K562 (cell line): ENCODE measurements around the gene ZNF200.

Experiments used
- ATF6 ChIP-seq: sonication (generic); formaldehyde crosslinking; IDR thresholded peaks from 2 replicates; pipeline ENCODE4 v1.4.0; 2020; ENCODE audit warnings: mild to moderate bottlenecking, missing genetic modification reagents
- FOSL1 ChIP-seq: fragments of 200-800 bp; sonication (Bioruptor generic); conservative IDR thresholded peaks from 2 replicates; pipeline ENCODE4 v1.6.1; 2016; ENCODE audit warnings: missing genetic modification characterization, missing compliant biosample characterization
- KDM1A ChIP-seq, 2 experiments: fragments of 450-650 bp; IDR thresholded peaks; 2 replicates each; pipeline ENCODE4 v1.6.1; 2016; ENCODE audit warnings: mild to moderate bottlenecking in 2 of 2
- MIER1 ChIP-seq: fragments of 450-650 bp; IDR thresholded peaks from 2 replicates; pipeline ENCODE4 v1.6.1; 2016; ENCODE audit warnings: antibody characterized with exemption, mild to moderate bottlenecking, low read depth
- RFX5 ChIP-seq: IDR thresholded peaks from 2 replicates; pipeline ENCODE4 v1.6.1; 2011; ENCODE audit warnings: low read depth, mild to moderate bottlenecking, improper control_type of control experiment, low read length
- RNF2 ChIP-seq: sonication (generic); IDR thresholded peaks from 2 replicates; pipeline ENCODE4 v1.6.1; 2016
- STAG1 ChIP-seq: sonication (generic); formaldehyde crosslinking; IDR thresholded peaks from 2 replicates; pipeline ENCODE4 v1.5.0; 2020; ENCODE audit warnings: missing genetic modification reagents, borderline replicate concordance
- TAF1 ChIP-seq: IDR thresholded peaks from 2 replicates; pipeline ENCODE4 v1.6.1; 2011; ENCODE audit warnings: mild to moderate bottlenecking, low read length, moderate library complexity; ENCODE audit not compliant: insufficient read depth, control insufficient read depth, severe bottlenecking; ENCODE audit errors: extremely low read depth
- TRIM28 ChIP-seq: fragments of 450-650 bp; IDR thresholded peaks from 2 replicates; pipeline ENCODE4 v1.6.1; 2017
- ZNF274 ChIP-seq: IDR thresholded peaks from 2 replicates; pipeline ENCODE4 v1.6.1; 2011; ENCODE audit warnings: low read depth, mild to moderate bottlenecking, low read length, moderate library complexity, borderline replicate concordance
- ZNF561 ChIP-seq: fragments of 450-650 bp; formaldehyde crosslinking; conservative IDR thresholded peaks from 2 replicates; pipeline ENCODE4 v1.4.0; 2020; ENCODE audit warnings: mild to moderate bottlenecking, moderate library complexity
- TF ChIP-seq, protein P1 (sequence below): fragments of 450-650 bp; IDR thresholded peaks from 2 replicates; pipeline ENCODE4 v1.6.1; 2016; ENCODE audit warnings: antibody characterized with exemption

GRCh38 chr16:3188675-3188924, 46.4 kb downstream of the ZNF200 start:
- no peak for TF ChIP-seq RNF2
- no peak for TF ChIP-seq ZNF274
- TF ChIP-seq ATF6 (CRISPR knock-in tag): no peak
- no peak for TF ChIP-seq TAF1
- TF ChIP-seq KDM1A (IDR thresholded peaks at IDR 0.05): no peak
- no peak for TF ChIP-seq STAG1 (CRISPR knock-in tag)
- no peak for TF ChIP-seq MIER1
- no peak for TF ChIP-seq ZNF561 (CRISPR knock-in tag)
- TF ChIP-seq FOSL1 (tag): no peak
- no peak for TF ChIP-seq RFX5
- TF ChIP-seq, protein P1, sequence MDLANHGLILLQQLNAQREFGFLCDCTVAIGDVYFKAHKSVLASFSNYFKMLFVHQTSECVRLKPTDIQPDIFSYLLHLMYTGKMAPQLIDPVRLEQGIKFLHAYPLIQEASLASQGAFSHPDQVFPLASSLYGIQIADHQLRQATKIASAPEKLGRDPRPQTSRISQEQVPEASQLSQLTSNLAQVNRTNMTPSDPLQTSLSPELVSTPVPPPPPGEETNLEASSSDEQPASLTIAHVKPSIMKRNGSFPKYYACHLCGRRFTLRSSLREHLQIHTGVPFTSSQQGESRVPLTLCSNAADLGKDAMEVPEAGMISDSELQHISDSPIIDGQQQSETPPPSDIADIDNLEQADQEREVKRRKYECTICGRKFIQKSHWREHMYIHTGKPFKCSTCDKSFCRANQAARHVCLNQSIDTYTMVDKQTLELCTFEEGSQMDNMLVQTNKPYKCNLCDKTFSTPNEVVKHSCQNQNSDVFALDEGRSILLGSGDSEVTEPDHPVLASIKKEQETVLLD: no peak
- no peak for TF ChIP-seq TRIM28
